Keratinocyte (primary cell): ENCODE data around the gene PITPNC1. TPM values are rescaled to one million over a fixed set of nuclear protein-coding genes. Genes with fewer than 3 reads are reported as not detected.

ENCODE experiments used
- DNase-seq: peaks from one replicate; pipeline ENCODE4 v3.0.0-alpha.2; 2011; ENCODE audit warnings: low read depth, missing footprints, low spot score
- FAIRE-seq: peaks from 2 replicates; lab custom pipeline; 2011; peaks lifted over from hg19 to GRCh38; lab: Jason Lieb, UNC
- H2AFZ ChIP-seq: 2 replicates; pipeline ENCODE4 v1.6.0; 2012; ENCODE audit warnings: low read length, control low read depth, inconsistent platforms; ENCODE audit not compliant: control insufficient read depth
- H3K27ac ChIP-seq: 2 replicates; pipeline ENCODE4 v1.5.1; 2011; ENCODE audit warnings: low read length; ENCODE audit not compliant: control insufficient read depth, insufficient read depth
- H3K27me3 ChIP-seq: 3 replicates; pipeline ENCODE4 v1.6.0; 2011; ENCODE audit warnings: low read length; ENCODE audit not compliant: control insufficient read depth, insufficient read depth; ENCODE audit errors: extremely low read depth
- H3K36me3 ChIP-seq, 2 experiments: 2 replicates in 1 of 2; 3 replicates in 1 of 2; pipeline ENCODE4 v1.5.1; 2011; ENCODE audit warnings: low read length in 2 of 2, mild to moderate bottlenecking in 1 of 2; ENCODE audit not compliant: control insufficient read depth in 2 of 2, insufficient read depth in 2 of 2; ENCODE audit errors: extremely low read depth in 1 of 2
- H3K4me1 ChIP-seq: 3 replicates; pipeline ENCODE4 v1.5.1; 2011; ENCODE audit warnings: low read length; ENCODE audit not compliant: control insufficient read depth, insufficient read depth; ENCODE audit errors: extremely low read depth
- H3K4me2 ChIP-seq: 3 replicates; pipeline ENCODE4 v1.6.0; 2011; ENCODE audit warnings: low read depth, low read length; ENCODE audit not compliant: control insufficient read depth, insufficient read depth; ENCODE audit errors: extremely low read depth
- H3K4me3 ChIP-seq, 3 experiments: fragments of 200-600 bp in 1 of 3; sonication (generic) in 1 of 3; 2 replicates in 2 of 3; 3 replicates in 1 of 3; pipeline ENCODE4 v1.5.1; 2011 to 2016; ENCODE audit warnings: low read length in 3 of 3, mild to moderate bottlenecking in 3 of 3, control low read depth in 2 of 3, inconsistent platforms in 1 of 3, low read depth in 1 of 3, mixed read lengths in 1 of 3, mixed run types in 1 of 3, moderate library complexity in 1 of 3; ENCODE audit not compliant: control insufficient read depth in 2 of 3, insufficient read depth in 2 of 3; ENCODE audit errors: extremely low read depth in 1 of 3
- H3K79me2 ChIP-seq: 2 replicates; pipeline ENCODE4 v1.6.0; 2012; ENCODE audit warnings: low read length; ENCODE audit not compliant: control insufficient read depth, insufficient read depth
- H3K9ac ChIP-seq: 3 replicates; pipeline ENCODE4 v1.6.0; 2011; ENCODE audit warnings: low read length; ENCODE audit not compliant: control insufficient read depth, insufficient read depth; ENCODE audit errors: extremely low read depth
- H3K9me1 ChIP-seq: 3 replicates; pipeline ENCODE4 v1.6.0; 2011; ENCODE audit warnings: low read length; ENCODE audit not compliant: control insufficient read depth, insufficient read depth; ENCODE audit errors: extremely low read depth
- H3K9me3 ChIP-seq: 2 replicates; pipeline ENCODE4 v1.5.1; 2012; ENCODE audit warnings: low read depth, low read length; ENCODE audit not compliant: control insufficient read depth
- H4K20me1 ChIP-seq: 3 replicates; pipeline ENCODE4 v1.6.0; 2011; ENCODE audit warnings: low read length; ENCODE audit not compliant: control insufficient read depth, insufficient read depth; ENCODE audit errors: extremely low read depth
- EZH2 ChIP-seq: IDR thresholded peaks from one replicate; pipeline ENCODE4 v1.6.1; 2012; ENCODE audit warnings: inconsistent platforms, mild to moderate bottlenecking, low read length, moderate library complexity
- dilution Hi-C: fragments of 300-500 bp; cut with MboI; formaldehyde crosslinking; loops from one replicate; pipeline ENCODE4 v1.7.0; 2020; ENCODE audit warnings: low sequenced_read_pairs; ENCODE audit not compliant: extremely low pct_ligation_motif_present
- polyA plus RNA-seq, 5 experiments: library from polyadenylated mRNA; depleted of rRNA in 3 of 5; stranded (reverse) in 3 of 5; stranded (forward) in 1 of 5; unstranded in 1 of 5; fragments of >200 nt; gene quantifications; 1 replicate in 1 of 5; 2 replicates in 3 of 5; 3 replicates in 1 of 5; pipeline versions ENCODE4 v1.2.1 to v1.2.3, GENCODE V29; 2011 to 2012; ENCODE audit warnings: missing spikeins in 2 of 5, low read depth in 1 of 5, low replicate concordance in 1 of 5
- TF ChIP-seq, protein P1 (sequence below), 3 experiments: IDR thresholded peaks in 1 of 3; conservative IDR thresholded peaks in 1 of 3; optimal IDR thresholded peaks in 1 of 3; 2 replicates in 2 of 3; 3 replicates in 1 of 3; pipeline versions ENCODE3 to v1.5.1; 2011; ENCODE audit warnings: low read length in 3 of 3, mild to moderate bottlenecking in 3 of 3, moderate library complexity in 2 of 3, control low read depth in 1 of 3, inconsistent platforms in 1 of 3; ENCODE audit not compliant: insufficient read depth in 2 of 3; ENCODE audit errors: extremely low read depth in 1 of 3

The PITPNC1 gene
- polyA plus RNA-seq, 1 donor (not counting 4 experiments of a cell fraction or from before 2014, with no cell fraction given): 24.8 TPM

DNA sequence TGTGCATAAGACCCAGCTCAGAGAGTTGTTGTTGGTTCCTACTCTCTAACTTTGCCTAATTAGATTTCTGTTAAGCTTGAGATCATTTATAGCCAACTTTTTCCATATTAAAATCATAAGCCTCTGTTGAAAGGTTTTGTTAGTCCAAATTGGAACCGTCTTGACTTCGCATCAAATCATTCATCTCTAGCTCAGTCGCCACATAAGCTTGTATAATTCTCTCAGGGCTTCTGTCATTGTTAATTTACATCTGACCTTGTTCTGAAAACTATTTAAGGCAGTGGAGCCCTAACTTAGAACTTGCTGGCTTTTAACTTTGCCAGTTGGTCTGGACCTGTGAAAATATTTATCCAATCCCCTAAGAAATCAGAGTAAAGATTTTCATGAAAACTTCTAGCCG, 107.2 kb downstream of the PITPNC1 start:
- no peak overlapping the region for H2AFZ ChIP-seq
- no peaks in the 10 kb centered on the region for H3K9me3 ChIP-seq
- dilution Hi-C loops: no loop called here
- DNase-seq (no peak), FAIRE-seq (no peak)
- H3K4me1 ChIP-seq: peaks cover 10% of the 10 kb centered on the region
- H4K20me1 ChIP-seq: no peaks in the 10 kb centered on the region
- H3K27me3 ChIP-seq: no peaks in the 10 kb centered on the region
- H3K36me3 ChIP-seq: peaks cover 0 to 4% of the 10 kb centered on the region in 2 experiments
- H3K4me3 ChIP-seq: no peak overlapping the region
- H3K4me2 ChIP-seq: no peak overlapping the region
- H3K9me1 ChIP-seq: no peaks in the 10 kb centered on the region
- TF ChIP-seq EZH2: no peak
- TF ChIP-seq, protein P1, sequence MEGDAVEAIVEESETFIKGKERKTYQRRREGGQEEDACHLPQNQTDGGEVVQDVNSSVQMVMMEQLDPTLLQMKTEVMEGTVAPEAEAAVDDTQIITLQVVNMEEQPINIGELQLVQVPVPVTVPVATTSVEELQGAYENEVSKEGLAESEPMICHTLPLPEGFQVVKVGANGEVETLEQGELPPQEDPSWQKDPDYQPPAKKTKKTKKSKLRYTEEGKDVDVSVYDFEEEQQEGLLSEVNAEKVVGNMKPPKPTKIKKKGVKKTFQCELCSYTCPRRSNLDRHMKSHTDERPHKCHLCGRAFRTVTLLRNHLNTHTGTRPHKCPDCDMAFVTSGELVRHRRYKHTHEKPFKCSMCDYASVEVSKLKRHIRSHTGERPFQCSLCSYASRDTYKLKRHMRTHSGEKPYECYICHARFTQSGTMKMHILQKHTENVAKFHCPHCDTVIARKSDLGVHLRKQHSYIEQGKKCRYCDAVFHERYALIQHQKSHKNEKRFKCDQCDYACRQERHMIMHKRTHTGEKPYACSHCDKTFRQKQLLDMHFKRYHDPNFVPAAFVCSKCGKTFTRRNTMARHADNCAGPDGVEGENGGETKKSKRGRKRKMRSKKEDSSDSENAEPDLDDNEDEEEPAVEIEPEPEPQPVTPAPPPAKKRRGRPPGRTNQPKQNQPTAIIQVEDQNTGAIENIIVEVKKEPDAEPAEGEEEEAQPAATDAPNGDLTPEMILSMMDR (optimal IDR thresholded peaks at IDR 0.05 in 1 of 3, IDR thresholded peaks at IDR 0.05 in 1 of 3, conservative IDR thresholded peaks at IDR 0.05 in 1 of 3; ENCODE audit: extremely low read depth in 1 of 3, insufficient read depth in 2 of 3, low read length in 3 of 3): no peak
- peaks cover 2% of the 10 kb centered on the region for H3K79me2 ChIP-seq
- H3K27ac ChIP-seq: no peak overlapping the region
- no peak overlapping the region for H3K9ac ChIP-seq

DNA sequence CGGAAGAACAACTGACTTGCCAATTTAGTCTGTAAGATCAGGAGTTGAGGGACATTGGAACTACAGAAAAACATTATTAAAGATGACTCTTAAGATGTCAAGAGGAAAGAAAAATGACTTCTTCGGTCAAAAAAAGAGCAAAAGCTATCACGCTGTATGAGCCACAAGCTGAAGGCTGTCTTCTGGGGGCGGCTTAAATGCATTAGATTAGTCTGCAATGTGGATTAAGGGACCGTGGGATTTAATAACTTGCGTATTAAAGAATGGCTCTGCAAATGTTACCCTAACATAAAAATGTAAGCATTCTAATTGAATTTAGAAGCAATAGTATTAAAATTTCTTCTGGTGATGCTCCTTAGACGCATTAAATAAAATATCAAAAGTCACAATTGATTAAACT, 108.6 kb downstream of the PITPNC1 start:
- Histone ChIP-seq H2AFZ (no peak overlapping the region), H3K4me1 (peaks cover 12% of the 10 kb centered on the region), H3K9me1 (no peaks in the 10 kb centered on the region), H3K9me3 (no peaks in the 10 kb centered on the region), H3K9ac (no peak overlapping the region), H3K79me2 (peaks cover 2% of the 10 kb centered on the region), H4K20me1 (no peaks in the 10 kb centered on the region), H3K36me3 (peaks cover 0 to 4% of the 10 kb centered on the region in 2 experiments), H3K4me2 (no peak overlapping the region), H3K4me3 (no peak overlapping the region), H3K27me3 (no peaks in the 10 kb centered on the region), H3K27ac (no peak overlapping the region)
- no peak for DNase-seq
- TF ChIP-seq EZH2: no peak
- TF ChIP-seq, protein P1 (optimal IDR thresholded peaks at IDR 0.05 in 1 of 3, IDR thresholded peaks at IDR 0.05 in 1 of 3, conservative IDR thresholded peaks at IDR 0.05 in 1 of 3; ENCODE audit: extremely low read depth in 1 of 3, insufficient read depth in 2 of 3, low read length in 3 of 3): no peak
- dilution Hi-C loops: loop anchor here (5.0 kb wide), 1 partner anchor 67 kb away; no protein-coding TSS in a partner anchor
- FAIRE-seq: no peak
